ENCODE results near the gene MYBBP1A.

DNA sequence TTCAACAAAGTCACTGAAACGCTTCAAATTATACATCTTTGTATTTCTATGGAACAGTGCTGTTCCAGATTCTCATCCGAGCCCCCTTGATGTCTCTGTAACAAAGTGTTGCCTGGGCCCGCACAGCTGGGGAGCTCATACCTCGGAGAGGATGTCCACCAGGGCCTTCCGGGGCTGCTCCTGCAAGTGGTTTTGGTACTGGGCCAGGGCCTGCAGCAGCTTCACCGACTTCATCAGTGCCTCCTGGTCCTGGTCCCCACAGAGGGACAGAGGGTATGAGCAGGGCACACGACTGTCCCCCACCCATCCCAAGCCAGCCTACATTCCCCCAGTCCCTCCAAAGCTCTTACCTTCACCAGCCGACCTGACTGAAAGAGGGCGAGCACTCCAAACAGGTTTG lies 1.5 kb downstream of the MYBBP1A start:
- TF ChIP-seq POLR2A (IDR thresholded peaks at IDR 0.05; ENCODE audit: low read length) = no peak
- no peak for TF ChIP-seq GATA1 (IDR thresholded peaks at IDR 0.05; ENCODE audit: low read depth, low read length)

Data from erythroblast (primary cell).